ENCODE measurements around the gene HOGA1. TPM values are rescaled to one million over a fixed set of nuclear protein-coding genes. Genes with fewer than 3 reads are reported as not detected.

HOGA1 gene
- not detected for total RNA-seq

GRCh38 chr10:97584060-97584797 lies at the start of gene HOGA1:
Gene HOGA1 (plus strand): TSS chr10:97584389. CDS start chr10:97584704, 315 bp downstream.
- no peaks in the 10 kb centered on the region for H3K36me3 Mint-ChIP-seq
- H3K27me3 Mint-ChIP-seq, result no peaks in the 10 kb centered on the region
- H3K9me3 Mint-ChIP-seq, result no peaks in the 10 kb centered on the region
- DNase-seq, result no peak
- H3K4me1 Mint-ChIP-seq (ENCODE audit: low read depth), result no peaks in the 10 kb centered on the region
- ChIA-PET POLR2A (no interaction called here), CTCF (interaction anchor here (2.8 kb wide), 1 partner anchor 12 kb away, joined by 12 read pairs; the partner anchor contains the start of gene ANKRD2)
- intact Hi-C loops (cut with micrococcal nuclease), result no loop called here
- no peak within 1 kb of the TSS for H3K4me3 Mint-ChIP-seq
- H3K27ac Mint-ChIP-seq, result no peak within 1 kb of the TSS

GRCh38 chr10:97534746-97535367 lies 49.3 kb upstream of the HOGA1 start:
- H3K27me3 Mint-ChIP-seq, result no peaks in the 10 kb centered on the region
- peak; percentile 65 for DNase-seq
- H3K36me3 Mint-ChIP-seq, result no peaks in the 10 kb centered on the region
- intact Hi-C loops (cut with micrococcal nuclease), result loop anchor here (1.0 kb wide), 1 partner anchor 18 kb away; no protein-coding TSS in a partner anchor
- H3K4me3 Mint-ChIP-seq, result no peak overlapping the region
- POLR2A ChIA-PET, result no interaction called here
- H3K27ac Mint-ChIP-seq, result no peak overlapping the region
- H3K9me3 Mint-ChIP-seq, result no peaks in the 10 kb centered on the region
- CTCF ChIA-PET, result interaction anchor here (0.6 to 4.4 kb wide), 18 partner anchors 8 to 114 kb away, joined by 3 to 115 read pairs (median 6); no protein-coding TSS in a partner anchor
- H3K4me1 Mint-ChIP-seq (ENCODE audit: low read depth), result no peaks in the 10 kb centered on the region

GRCh38 chr10:97537186-97537869 lies 46.9 kb upstream of the HOGA1 start:
- Mint-ChIP-seq H3K27ac (no peak overlapping the region), H3K4me3 (no peak overlapping the region), H3K9me3 (no peaks in the 10 kb centered on the region), H3K36me3 (no peaks in the 10 kb centered on the region), H3K4me1 (ENCODE audit: low read depth) (peaks cover 6% of the 10 kb centered on the region), H3K27me3 (no peaks in the 10 kb centered on the region)
- POLR2A ChIA-PET, result no interaction called here
- CTCF ChIA-PET, result interaction anchor here (1.0 to 3.6 kb wide), 2 partner anchors 9 to 16 kb away, joined by 3 to 17 read pairs; no protein-coding TSS in a partner anchor
- no peak for DNase-seq
- intact Hi-C loops (cut with micrococcal nuclease), result no loop called here

GRCh38 chr10:97538411-97538810 lies 45.8 kb upstream of the HOGA1 start:
- Mint-ChIP-seq H3K9me3 (no peaks in the 10 kb centered on the region), H3K27me3 (no peaks in the 10 kb centered on the region), H3K4me3 (no peak overlapping the region), H3K27ac (no peak overlapping the region), H3K4me1 (ENCODE audit: low read depth) (peaks cover 17% of the 10 kb centered on the region), H3K36me3 (no peaks in the 10 kb centered on the region)
- no peak for DNase-seq
- intact Hi-C loops (cut with micrococcal nuclease), result no loop called here
- ChIA-PET CTCF (interaction anchor here (0.9 to 2.0 kb wide), 2 partner anchors 15 to 171 kb away, joined by 3 to 9 read pairs; no protein-coding TSS in a partner anchor), POLR2A (interaction anchor here (1.1 to 1.2 kb wide), 2 partner anchors 101 to 219 kb away, joined by 3 read pairs; partner anchors contain the start of gene FRAT1)

- H3K9me3 Mint-ChIP-seq, result no peaks in the 10 kb centered on the region
- no peak overlapping the region for H3K27ac Mint-ChIP-seq
- no peak overlapping the region for H3K4me3 Mint-ChIP-seq
- no peaks in the 10 kb centered on the region for H3K27me3 Mint-ChIP-seq
- intact Hi-C loops (cut with micrococcal nuclease), result no loop called here
- ChIA-PET CTCF (interaction anchor here (0.9 to 2.0 kb wide), 3 partner anchors 15 to 170 kb away, joined by 3 to 9 read pairs (median 3); no protein-coding TSS in a partner anchor), POLR2A (interaction anchor here (1.1 to 1.2 kb wide), 2 partner anchors 101 to 220 kb away, joined by 3 read pairs; partner anchors contain the start of gene FRAT1)
- peaks cover 21% of the 10 kb centered on the region for H3K4me1 Mint-ChIP-seq (ENCODE audit: low read depth)
- no peaks in the 10 kb centered on the region for H3K36me3 Mint-ChIP-seq
- DNase-seq, result no peak
Measured at GRCh38 chr10:97538839-97539238, 45.4 kb upstream of the HOGA1 start.

GRCh38 chr10:97539523-97540200 lies 44.5 kb upstream of the HOGA1 start:
- Mint-ChIP-seq H3K27me3 (no peaks in the 10 kb centered on the region), H3K27ac (no peak overlapping the region), H3K4me1 (ENCODE audit: low read depth) (peaks cover 22% of the 10 kb centered on the region), H3K4me3 (no peak overlapping the region), H3K36me3 (no peaks in the 10 kb centered on the region), H3K9me3 (no peaks in the 10 kb centered on the region)
- ChIA-PET POLR2A (interaction anchor here (1.2 kb wide), 1 partner anchor 221 kb away, joined by 3 read pairs; the partner anchor contains the start of gene FRAT1), CTCF (interaction anchor here (0.6 to 2.0 kb wide), 3 partner anchors 12 to 16 kb away, joined by 3 to 9 read pairs (median 3); no protein-coding TSS in a partner anchor)
- intact Hi-C loops (cut with micrococcal nuclease), result no loop called here
- no peak for DNase-seq

GRCh38 chr10:97540669-97541500 lies 43.3 kb upstream of the HOGA1 start:
- intact Hi-C loops (cut with micrococcal nuclease), result no loop called here
- H3K27me3 Mint-ChIP-seq, result peaks cover 2% of the 10 kb centered on the region
- H3K36me3 Mint-ChIP-seq, result no peaks in the 10 kb centered on the region
- H3K9me3 Mint-ChIP-seq, result no peaks in the 10 kb centered on the region
- peaks cover 22% of the 10 kb centered on the region for H3K4me1 Mint-ChIP-seq (ENCODE audit: low read depth)
- no peak overlapping the region for H3K27ac Mint-ChIP-seq
- CTCF ChIA-PET, result interaction anchor here (0.6 to 2.4 kb wide), 4 partner anchors 10 to 31 kb away, joined by 3 to 13 read pairs (median 3); no protein-coding TSS in a partner anchor
- DNase-seq, result no peak
- no peak overlapping the region for H3K4me3 Mint-ChIP-seq
- POLR2A ChIA-PET, result no interaction called here

- ChIA-PET CTCF (interaction anchor here (0.6 to 2.4 kb wide), 4 partner anchors 8 to 132 kb away, joined by 3 to 13 read pairs (median 4); no protein-coding TSS in a partner anchor), POLR2A (interaction anchor here (0.9 kb wide), 1 partner anchor 98 kb away, joined by 4 read pairs; the partner anchor contains the start of gene PI4K2A)
- intact Hi-C loops (cut with micrococcal nuclease), result loop anchor here (2.0 kb wide), 2 partner anchors 44 to 136 kb away; partner anchors contain the start of genes MMS19 and UBTD1
- Mint-ChIP-seq H3K9me3 (no peaks in the 10 kb centered on the region), H3K4me3 (no peak overlapping the region), H3K4me1 (ENCODE audit: low read depth) (peaks cover 22% of the 10 kb centered on the region), H3K27ac (peak overlapping the region; percentile 53), H3K27me3 (peaks cover 2% of the 10 kb centered on the region), H3K36me3 (no peaks in the 10 kb centered on the region)
- DNase-seq, result peak; percentile 76
Measured at GRCh38 chr10:97542169-97543024, 41.8 kb upstream of the HOGA1 start.

GRCh38 chr10:97543025-97543546 lies 41.1 kb upstream of the HOGA1 start:
- peaks cover 2% of the 10 kb centered on the region for H3K27me3 Mint-ChIP-seq

More at GRCh38 chr10:97543025-97543546, 41.1 kb upstream of the HOGA1 start:
- Mint-ChIP-seq H3K9me3 (no peaks in the 10 kb centered on the region), H3K36me3 (no peaks in the 10 kb centered on the region), H3K27ac (peak overlapping the region; percentile 38), H3K4me1 (ENCODE audit: low read depth) (peaks cover 22% of the 10 kb centered on the region), H3K4me3 (no peak overlapping the region)
- ChIA-PET POLR2A (interaction anchor here (0.9 kb wide), 1 partner anchor 97 kb away, joined by 4 read pairs; the partner anchor contains the start of gene PI4K2A), CTCF (interaction anchor here (0.6 to 2.4 kb wide), 4 partner anchors 9 to 133 kb away, joined by 3 to 13 read pairs (median 4); no protein-coding TSS in a partner anchor)
- intact Hi-C loops (cut with micrococcal nuclease), result loop anchor here (2.0 kb wide), 2 partner anchors 44 to 136 kb away; partner anchors contain the start of genes MMS19 and UBTD1
- peak; percentile 86 for DNase-seq

All from activated CD4-positive, alpha-beta memory T cell treated with anti-CD3 and anti-CD28 coated beads for 36 hours (primary cell).